Kidney (tissue), 14 donors: ENCODE data around the gene PFDN6. TPM values are rescaled to one million over a fixed set of nuclear protein-coding genes. Genes with fewer than 3 reads are reported as not detected.
"Not testable (repeated sequence)": the region's sequence is repeated elsewhere in the genome, so short reads cannot be mapped to it uniquely, and the experiment has no call there.

ENCODE experiments used
- DNase-seq, 5 donors: peaks; one replicate each; pipeline ENCODE4 v3.0.0-alpha.2; 2013 to 2020
- FAIRE-seq: peaks from 2 replicates; lab custom pipeline; 2012; peaks lifted over from hg19 to GRCh38; lab: Jason Lieb, UNC
- H3K27ac ChIP-seq, 2 donors: one replicate each; pipeline ENCODE4 v1.7.0; 2013; ENCODE audit warnings: low read depth in 2 of 2, low read length in 2 of 2, inconsistent platforms in 1 of 2
- H3K27me3 ChIP-seq: one replicate; pipeline ENCODE4 v1.7.1; 2013; ENCODE audit warnings: low read length, inconsistent platforms; ENCODE audit not compliant: control insufficient read depth, insufficient read depth
- H3K36me3 ChIP-seq, 3 donors: one replicate each; pipeline versions ENCODE4 v1.7.0 to v1.7.1; 2013; ENCODE audit warnings: low read length in 3 of 3, control low read depth in 1 of 3, inconsistent platforms in 1 of 3; ENCODE audit not compliant: insufficient read depth in 3 of 3, control insufficient read depth in 2 of 3
- H3K4me1 ChIP-seq, 3 donors: one replicate each; pipeline versions ENCODE4 v1.7.0 to v1.7.1; 2013; ENCODE audit warnings: low read length in 3 of 3, inconsistent platforms in 1 of 3, low read depth in 1 of 3; ENCODE audit not compliant: control insufficient read depth in 2 of 3, insufficient read depth in 2 of 3
- H3K4me3 ChIP-seq, 3 donors: one replicate each; pipeline versions ENCODE4 v1.7.0 to v1.8.1; 2013; ENCODE audit warnings: low read length in 3 of 3, control low read depth in 1 of 3, inconsistent platforms in 1 of 3
- H3K9ac ChIP-seq, 3 donors: one replicate each; pipeline versions ENCODE4 v1.7.0 to v1.7.1; 2013; ENCODE audit warnings: low read length in 3 of 3, control low read depth in 1 of 3, inconsistent platforms in 1 of 3
- H3K9me3 ChIP-seq, 3 donors: one replicate each; pipeline versions ENCODE4 v1.7.0 to v1.7.1; 2013; ENCODE audit warnings: low read length in 3 of 3, control low read depth in 1 of 3, inconsistent platforms in 1 of 3; ENCODE audit not compliant: control insufficient read depth in 2 of 3, insufficient read depth in 1 of 3
- CTCF ChIP-seq: IDR thresholded peaks from 3 replicates; pipeline ENCODE4 v1.5.1; 2012; ENCODE audit warnings: mild to moderate bottlenecking, moderate library complexity, borderline replicate concordance; ENCODE audit not compliant: insufficient read depth; ENCODE audit errors: extremely low read depth
- intact Hi-C: fragments of 100-400 bp; cut with DNase I; formaldehyde crosslinking; loops from one replicate; pipeline ENCODE4 v1.11.1; 2022
- polyA plus RNA-seq: library from polyadenylated mRNA; stranded (reverse); fragments of 350-450 nt; fragmentation: Illumina TruSeq; extraction: RNeasy Lipid Tissue Mini Kit (QIAGEN cat#74804); gene quantifications from one replicate; pipeline ENCODE4 v1.2.3, GENCODE V29; 2014; ENCODE audit warnings: low read depth, low replicate concordance; ENCODE audit not compliant: insufficient read depth
- total RNA-seq: library from RNA; stranded (reverse); fragmentation: NEBNext Ultra II Directional; extraction: Animal tissue kit (Norgen Biotek cat#: 25700); gene quantifications from one replicate; pipeline ENCODE4 v1.2.1, GENCODE V29; 2021
- donor health status: control.
- donor health status: control.
- donor health status: control.
- donor health status: control.
- donor health status: control.
- donor health status: DM: yes; HTN: yes; CAD: no.
- donor health status: Normal renal cell carcinoma (clear cell type).

PFDN6 gene
- total and polyA plus RNA-seq, 2 donors from 2014 or later: 46.8 to 159 TPM

DNA sequence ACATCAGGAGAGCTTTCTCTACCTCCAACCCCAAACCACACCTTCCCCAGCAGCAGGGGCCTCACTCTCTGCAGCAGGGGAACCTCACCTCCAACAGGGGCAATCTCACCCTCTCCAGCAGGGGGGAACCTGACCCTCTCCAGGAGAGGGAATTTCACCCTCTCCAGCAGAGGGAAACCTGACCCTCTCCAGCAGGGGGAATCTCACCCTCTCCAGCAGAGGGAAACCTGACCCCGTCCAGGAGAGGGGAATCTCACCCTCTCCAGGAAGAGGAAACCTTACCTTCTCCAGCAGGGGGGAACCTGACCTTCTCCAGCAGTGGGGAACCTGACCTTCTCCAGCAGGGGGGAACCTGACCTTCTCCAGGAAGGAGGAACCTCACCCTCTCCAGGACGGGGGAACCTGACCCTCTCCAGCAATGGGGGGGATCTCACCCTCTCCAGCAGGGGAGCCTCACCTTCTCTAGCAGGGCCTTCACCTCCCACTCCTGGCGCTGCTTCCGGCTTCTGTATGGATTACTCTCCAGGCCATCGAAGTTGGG lies 9.4 kb upstream of the PFDN6 start:
- TF ChIP-seq CTCF: peak; percentile 29
- FAIRE-seq (no peak), DNase-seq (peak; percentile 56 to 72 (median 67))
- H3K36me3 ChIP-seq: peaks cover 2 to 23% (median 15%) of the 10 kb centered on the region in 3 donors
- no peaks in the 10 kb centered on the region for H3K9me3 ChIP-seq
- H3K27ac ChIP-seq: no peak overlapping the region
- H3K4me3 ChIP-seq: no peak overlapping the region
- intact Hi-C loops: no loop called here
- H3K9ac ChIP-seq: no peak overlapping the region
- no peaks in the 10 kb centered on the region for H3K27me3 ChIP-seq
- peaks cover 0 to 13% (median 0%) of the 10 kb centered on the region in 3 donors for H3K4me1 ChIP-seq

DNA sequence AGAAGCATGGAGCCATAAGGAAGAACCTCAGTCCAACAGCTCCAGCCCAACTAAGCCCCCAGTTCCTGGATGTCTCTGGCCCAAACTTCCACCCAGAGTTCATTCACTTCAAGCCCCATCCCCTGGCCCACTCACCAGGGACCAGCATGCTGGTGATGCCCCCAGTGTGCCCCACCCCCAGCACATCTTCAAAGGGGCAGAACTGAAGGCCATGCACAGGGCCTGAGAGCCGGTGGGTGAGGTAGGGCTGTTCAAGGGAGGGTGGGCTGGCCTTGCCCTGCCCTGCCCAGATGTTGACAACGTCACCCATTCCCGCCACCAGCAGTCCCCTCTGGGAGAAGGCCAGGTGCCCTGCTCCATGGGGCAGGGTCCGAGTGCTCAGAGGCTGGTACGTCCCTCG lies 8.9 kb upstream of the PFDN6 start:
- intact Hi-C loops: no loop called here
- Histone ChIP-seq H3K27ac (no peak overlapping the region), H3K36me3 (peaks cover 2 to 23% (median 11%) of the 10 kb centered on the region in 3 donors), H3K9me3 (no peaks in the 10 kb centered on the region), H3K27me3 (no peaks in the 10 kb centered on the region), H3K4me3 (no peak overlapping the region), H3K4me1 (peaks cover 0 to 13% (median 0%) of the 10 kb centered on the region in 3 donors), H3K9ac (no peak overlapping the region)
- FAIRE-seq (no peak), DNase-seq (peak in 1 of 5 donors; percentile 68)
- TF ChIP-seq CTCF: no peak

DNA sequence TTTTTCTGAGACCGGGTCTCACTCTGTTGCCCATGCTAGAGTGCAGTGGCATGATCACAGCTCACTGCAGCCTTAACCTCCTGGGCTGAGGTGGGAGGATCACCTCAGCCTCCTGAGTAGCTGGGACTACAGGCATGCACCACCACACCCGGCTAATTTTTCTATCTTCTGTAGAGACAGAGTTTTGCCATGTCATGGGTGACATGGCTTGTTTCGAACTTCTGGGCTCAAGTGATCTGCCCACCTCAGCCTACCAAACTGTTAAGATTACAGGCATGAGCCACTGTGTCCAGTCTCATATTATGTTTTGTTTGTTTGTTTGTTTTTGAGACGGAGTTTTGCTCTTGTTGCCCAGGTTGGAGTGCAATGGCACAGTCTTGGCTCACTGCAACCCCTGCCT lies 4.2 kb upstream of the PFDN6 start:
- H3K27ac ChIP-seq, DNase-seq, H3K9ac ChIP-seq, FAIRE-seq, H3K27me3 ChIP-seq, H3K9me3 ChIP-seq, H3K4me3 ChIP-seq, intact Hi-C loops: not testable (repeated sequence)
- Histone ChIP-seq H3K4me1 (peaks cover 0 to 13% (median 10%) of the 10 kb centered on the region in 3 donors), H3K36me3 (peaks cover 2 to 27% (median 9%) of the 10 kb centered on the region in 3 donors)

- Histone ChIP-seq H3K27ac (no peak overlapping the region), H3K9ac (no peak overlapping the region), H3K27me3 (no peaks in the 10 kb centered on the region), H3K4me1 (peaks cover 0 to 16% (median 14%) of the 10 kb centered on the region in 3 donors), H3K4me3 (no peak overlapping the region), H3K9me3 (no peaks in the 10 kb centered on the region), H3K36me3 (peaks cover 2 to 28% (median 7%) of the 10 kb centered on the region in 3 donors)
- intact Hi-C loops: no loop called here
- FAIRE-seq (no peak), DNase-seq (peak in 1 of 5 donors; percentile 61)
- TF ChIP-seq CTCF: no peak
Observed at GRCh38 chr6:33286946-33287914, 2.2 kb upstream of the PFDN6 start.
